HepG2 (cell line): ENCODE data around the gene TET2. TPM values are rescaled to one million over a fixed set of nuclear protein-coding genes. Genes with fewer than 3 reads are reported as not detected.

Source experiments
- ATAC-seq: fragments of 200-7000 bp; cut with Tn5 transposase; 3 replicates; pipeline ENCODE4 v1.9.1; 2020; ENCODE audit warnings: mild to moderate bottlenecking, moderate library complexity
- BruUV-seq: library from RNA; stranded (reverse); fragments of 400-500 nt; replicated peaks from 2 replicates; lab custom pipeline; 2021; lab: Mats Ljungman, UMichigan
- CTCF ChIA-PET: fragments of 300-600 bp; formaldehyde crosslinking; extraction: SDS; loops from one replicate; lab custom pipeline; 2021; ENCODE audit warnings: low total read pairs, inconsistent platforms, low intra/inter-chr PET ratio; lab: Yijun Ruan, JAX
- POLR2A ChIA-PET: fragments of 350-600 bp; sonication (Branson Sonifier 250); formaldehyde crosslinking; loops from one replicate; lab custom pipeline; 2020; ENCODE audit warnings: antibody characterized with exemption, inconsistent platforms; lab: Yijun Ruan, JAX
- DNase-seq: peaks from one replicate; pipeline ENCODE4 v3.0.0-alpha.2; 2015; ENCODE audit warnings: low spot score
- FAIRE-seq: peaks from 3 replicates; lab custom pipeline; 2011; peaks lifted over from hg19 to GRCh38; lab: Jason Lieb, UNC
- H2AFZ ChIP-seq: one replicate; pipeline ENCODE4 v1.6.1; 2011; ENCODE audit warnings: low read length, inconsistent platforms
- H3K27ac ChIP-seq: fragments of 300-600 bp; 3 replicates; pipeline ENCODE4 v1.8.0; 2011; ENCODE audit warnings: mixed run types, mild to moderate bottlenecking, mixed read lengths, low read length, inconsistent platforms; ENCODE audit not compliant: insufficient read depth; ENCODE audit errors: extremely low read length
- H3K27me3 ChIP-seq, 2 experiments: fragments of 200-600 bp in 1 of 2; 2 replicates in 1 of 2; 3 replicates in 1 of 2; pipeline versions ENCODE4 v1.6.0 to v1.8.0; 2011; ENCODE audit warnings: low read length in 2 of 2, mild to moderate bottlenecking in 2 of 2, moderate library complexity in 2 of 2, inconsistent platforms in 1 of 2; ENCODE audit not compliant: insufficient read depth in 2 of 2, control insufficient read depth in 1 of 2
- H3K36me3 ChIP-seq, 2 experiments: fragments of 200-600 bp in 1 of 2; replicated peaks in 1 of 2; 2 replicates in 1 of 2; 3 replicates in 1 of 2; pipeline versions ENCODE4 v1.5.1 to v1.8.0; 2011; ENCODE audit warnings: low read length in 2 of 2, inconsistent platforms in 1 of 2; ENCODE audit not compliant: insufficient read depth in 2 of 2, control insufficient read depth in 1 of 2
- H3K4me1 ChIP-seq: 2 replicates; pipeline ENCODE4 v1.5.1; 2012; ENCODE audit warnings: low read length, inconsistent platforms; ENCODE audit not compliant: insufficient read depth
- H3K4me2 ChIP-seq: 2 replicates; pipeline ENCODE4 v1.6.0; 2011; ENCODE audit warnings: low read depth, low read length, inconsistent platforms
- H3K4me3 ChIP-seq, 3 experiments: fragments of 200-600 bp in 1 of 3; sonication (generic), shearing (Covaris generic) in 1 of 3; replicated peaks in 1 of 3; 2 replicates each; pipeline ENCODE4 v1.5.1; 2011 to 2016; ENCODE audit warnings: low read length in 3 of 3, inconsistent platforms in 2 of 3, low read depth in 2 of 3, mild to moderate bottlenecking in 2 of 3, control low read depth in 1 of 3, mixed read lengths in 1 of 3; ENCODE audit not compliant: insufficient read depth in 1 of 3
- H3K79me2 ChIP-seq: one replicate; pipeline ENCODE4 v1.6.1; 2011; ENCODE audit warnings: low read length, inconsistent platforms; ENCODE audit not compliant: insufficient read depth
- H3K9ac ChIP-seq: 2 replicates; pipeline ENCODE4 v1.6.0; 2011; ENCODE audit warnings: mild to moderate bottlenecking, low read depth, low read length, inconsistent platforms; ENCODE audit not compliant: insufficient read depth
- H3K9me3 ChIP-seq: 2 replicates; pipeline ENCODE4 v1.5.1; 2012; ENCODE audit warnings: mild to moderate bottlenecking, low read length
- H4K20me1 ChIP-seq: 2 replicates; pipeline ENCODE4 v1.6.0; 2011; ENCODE audit warnings: inconsistent platforms, mild to moderate bottlenecking, low read length, moderate library complexity; ENCODE audit not compliant: insufficient read depth
- EED ChIP-seq: sonication (generic); formaldehyde crosslinking; IDR thresholded peaks from 2 replicates; pipeline ENCODE4 v1.5.0; 2020; ENCODE audit warnings: mild to moderate bottlenecking, missing genetic modification reagents
- GLI4 ChIP-seq: sonication (generic); formaldehyde crosslinking; IDR thresholded peaks from 2 replicates; pipeline ENCODE4 v1.5.1; 2020; ENCODE audit warnings: missing genetic modification reagents, mild to moderate bottlenecking, moderate library complexity, borderline replicate concordance
- KLF11 ChIP-seq: IDR thresholded peaks from 2 replicates; pipeline ENCODE4 v1.6.1; 2016; ENCODE audit warnings: missing compliant biosample characterization
- MLXIP ChIP-seq: sonication (generic); formaldehyde crosslinking; IDR thresholded peaks from 2 replicates; pipeline ENCODE4 v1.9.0; 2021; ENCODE audit warnings: missing genetic modification reagents, borderline replicate concordance
- PBX3 ChIP-seq: sonication (generic); formaldehyde crosslinking; IDR thresholded peaks from 2 replicates; pipeline ENCODE4 v1.8.1; 2023; ENCODE audit warnings: missing genetic modification reagents, inconsistent platforms, borderline replicate concordance
- SIN3A ChIP-seq: IDR thresholded peaks from 2 replicates; pipeline ENCODE4 v1.6.1; 2011; ENCODE audit warnings: low read depth, mild to moderate bottlenecking, control low read depth, low read length, borderline replicate concordance
- ZNF224 ChIP-seq: sonication (generic); formaldehyde crosslinking; IDR thresholded peaks from 2 replicates; pipeline ENCODE4 v1.5.0; 2020; ENCODE audit warnings: mild to moderate bottlenecking, missing genetic modification reagents
- WGBS: methylation state at CpG from one replicate; pipeline ENCODE4 v1.1.6; 2017; ENCODE audit warnings: low lambda C conversion rate; 5-methylcytosine and 5-hydroxymethylcytosine counted together
- in situ Hi-C: cut with HindIII; loops from 2 replicates; pipeline ENCODE4 v1.10.0; 2017; ENCODE audit warnings: low pct_unique_long_range_greater_than_20kb; ENCODE audit not compliant: extremely low pct_ligation_motif_present
- intact Hi-C: fragments of 100-400 bp; cut with micrococcal nuclease; formaldehyde crosslinking; loops from one replicate; pipeline ENCODE4 v1.10.0; 2022; ENCODE audit not compliant: unreplicated experiment
- polyA plus RNA-seq, 8 experiments: library from polyadenylated mRNA; depleted of rRNA in 3 of 8; stranded (reverse) in 7 of 8; unstranded in 1 of 8; fragments of >200 nt; fragmentation: Illumina TruSeq in 4 of 8; extraction: Trizol in 4 of 8; gene quantifications; 2 replicates each; pipeline versions ENCODE4 v1.2.1 to v1.2.3, GENCODE V29; 2011 to 2016; ENCODE audit warnings: low read depth in 4 of 8, missing spikeins in 1 of 8, mixed read lengths in 1 of 8; ENCODE audit not compliant: insufficient read depth in 1 of 8
- total RNA-seq, 5 experiments: library from RNA; depleted of rRNA; stranded (reverse); fragments of >200 nt; fragmentation: Illumina TruSeq; extraction: Trizol; gene quantifications; 2 replicates each; pipeline ENCODE4 v1.2.3, GENCODE V29; 2016; ENCODE audit warnings: low read depth in 1 of 5
- TF ChIP-seq, protein P1 (sequence below): IDR thresholded peaks from 2 replicates; pipeline ENCODE4 v1.6.1; 2016; ENCODE audit warnings: missing compliant biosample characterization, missing genetic modification reagents, borderline replicate concordance
- TF ChIP-seq, protein P2 (sequence below): sonication (generic); formaldehyde crosslinking; IDR thresholded peaks from 2 replicates; pipeline ENCODE4 v1.8.0; 2022; ENCODE audit warnings: mild to moderate bottlenecking, missing genetic modification reagents, borderline replicate concordance
- TF ChIP-seq, protein P3 (sequence below): sonication (generic); formaldehyde crosslinking; IDR thresholded peaks from 2 replicates; pipeline ENCODE4 v1.8.0; 2023; ENCODE audit warnings: mild to moderate bottlenecking, missing genetic modification reagents

The TET2 gene
- total and polyA plus RNA-seq, 2 of the 13 experiments (the other 11 are each of a cell fraction or from before 2014, with no cell fraction given): 4.7 to 4.8 TPM

GRCh38 chr4:105139646-105140045 lies 7.0 kb upstream of the TET2 start:
- no peaks in the 10 kb centered on the region for H3K36me3 ChIP-seq
- TF ChIP-seq MLXIP (CRISPR knock-in tag): no peak
- TF ChIP-seq GLI4 (CRISPR knock-in tag): no peak
- no peak for TF ChIP-seq SIN3A
- TF ChIP-seq, protein P1, sequence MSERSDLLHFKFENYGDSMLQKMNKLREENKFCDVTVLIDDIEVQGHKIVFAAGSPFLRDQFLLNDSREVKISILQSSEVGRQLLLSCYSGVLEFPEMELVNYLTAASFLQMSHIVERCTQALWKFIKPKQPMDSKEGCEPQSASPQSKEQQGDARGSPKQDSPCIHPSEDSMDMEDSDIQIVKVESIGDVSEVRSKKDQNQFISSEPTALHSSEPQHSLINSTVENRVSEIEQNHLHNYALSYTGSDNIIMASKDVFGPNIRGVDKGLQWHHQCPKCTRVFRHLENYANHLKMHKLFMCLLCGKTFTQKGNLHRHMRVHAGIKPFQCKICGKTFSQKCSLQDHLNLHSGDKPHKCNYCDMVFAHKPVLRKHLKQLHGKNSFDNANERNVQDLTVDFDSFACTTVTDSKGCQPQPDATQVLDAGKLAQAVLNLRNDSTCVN (CRISPR knock-in tag): no peak
- TF ChIP-seq PBX3: no peak
- TF ChIP-seq, protein P2, sequence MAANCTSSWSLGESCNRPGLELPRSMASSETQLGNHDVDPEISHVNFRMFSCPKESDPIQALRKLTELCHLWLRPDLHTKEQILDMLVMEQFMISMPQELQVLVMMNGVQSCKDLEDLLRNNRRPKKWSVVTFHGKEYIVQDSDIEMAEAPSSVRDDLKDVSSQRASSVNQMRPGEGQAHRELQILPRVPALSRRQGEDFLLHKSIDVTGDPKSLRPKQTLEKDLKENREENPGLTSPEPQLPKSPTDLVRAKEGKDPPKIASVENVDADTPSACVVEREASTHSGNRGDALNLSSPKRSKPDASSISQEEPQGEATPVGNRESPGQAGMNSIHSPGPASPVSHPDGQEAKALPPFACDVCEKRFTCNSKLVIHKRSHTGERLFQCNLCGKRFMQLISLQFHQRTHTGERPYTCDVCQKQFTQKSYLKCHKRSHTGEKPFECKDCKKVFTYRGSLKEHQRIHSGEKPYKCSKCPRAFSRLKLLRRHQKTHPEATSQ: no peak
- TF ChIP-seq, protein P3, sequence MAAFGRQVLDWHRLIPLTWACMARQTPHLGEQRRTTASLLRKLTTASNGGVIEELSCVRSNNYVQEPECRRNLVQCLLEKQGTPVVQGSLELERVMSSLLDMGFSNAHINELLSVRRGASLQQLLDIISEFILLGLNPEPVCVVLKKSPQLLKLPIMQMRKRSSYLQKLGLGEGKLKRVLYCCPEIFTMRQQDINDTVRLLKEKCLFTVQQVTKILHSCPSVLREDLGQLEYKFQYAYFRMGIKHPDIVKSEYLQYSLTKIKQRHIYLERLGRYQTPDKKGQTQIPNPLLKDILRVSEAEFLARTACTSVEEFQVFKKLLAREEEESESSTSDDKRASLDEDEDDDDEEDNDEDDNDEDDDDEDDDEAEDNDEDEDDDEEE (CRISPR knock-in tag): no peak
- TF ChIP-seq EED (CRISPR knock-in tag): no peak
- no peak for TF ChIP-seq ZNF224 (CRISPR knock-in tag)
- TF ChIP-seq KLF11 (CRISPR knock-in tag): no peak
- H3K9me3 ChIP-seq: no peaks in the 10 kb centered on the region
- WGBS: 30% methylated on average over 1 of the region's 1 CpG
- intact Hi-C loops (no loop called here), in situ Hi-C loops (loop anchor here (5.0 kb wide), 1 partner anchor 333 kb away; the partner anchor contains the start of gene PPA2)
- H3K27ac ChIP-seq: no peak overlapping the region
- no peak overlapping the region for H3K4me2 ChIP-seq
- H3K27me3 ChIP-seq: no peaks in the 10 kb centered on the region
- ChIA-PET CTCF (interaction anchor here (3.4 kb wide), 1 partner anchor 333 kb away, joined by 53 read pairs; the partner anchor contains the start of gene PPA2), POLR2A (no interaction called here)
- no peak overlapping the region for H2AFZ ChIP-seq
- no peaks in the 10 kb centered on the region for H3K79me2 ChIP-seq
- H4K20me1 ChIP-seq: no peaks in the 10 kb centered on the region
- no peak overlapping the region for H3K4me3 ChIP-seq
- no peak for ATAC-seq
- no TSS peak for BruUV-seq
- no peak for FAIRE-seq
- H3K4me1 ChIP-seq: peaks cover 7% of the 10 kb centered on the region
- DNase-seq: no peak
- no peak overlapping the region for H3K9ac ChIP-seq
